Lung (tissue), 12 donors: Measurements from ENCODE around the gene UNC93B1. TPM values are rescaled to one million over a fixed set of nuclear protein-coding genes. Genes with fewer than 3 reads are reported as not detected.

Source experiments
- ATAC-seq: fragments of 200-7000 bp; cut with Tn5 transposase; one replicate; pipeline ENCODE4 v1.9.1; 2020; ENCODE audit warnings: moderate number of reproducible peaks; ENCODE audit not compliant: insufficient read depth, low FRiP score
- DNase-seq, 3 donors: peaks; one replicate each; pipeline ENCODE4 v3.0.0-alpha.2; 2013 to 2017
- H3K27ac ChIP-seq, 2 donors: one replicate each; pipeline ENCODE4 v1.5.1; 2013; ENCODE audit warnings: mild to moderate bottlenecking in 2 of 2, moderate library complexity in 2 of 2, control low read depth in 1 of 2, inconsistent platforms in 1 of 2, low read depth in 1 of 2, low read length in 1 of 2
- H3K27me3 ChIP-seq, 3 donors: one replicate each; pipeline ENCODE4 v1.5.1; 2013; ENCODE audit warnings: low read length in 2 of 3; ENCODE audit not compliant: control insufficient read depth in 3 of 3, insufficient read depth in 3 of 3
- H3K36me3 ChIP-seq, 4 donors: one replicate each; pipeline ENCODE4 v1.5.1; 2013; ENCODE audit warnings: low read length in 4 of 4, mild to moderate bottlenecking in 1 of 4, moderate library complexity in 1 of 4; ENCODE audit not compliant: control insufficient read depth in 4 of 4, insufficient read depth in 4 of 4
- H3K4me1 ChIP-seq, 5 donors: one replicate each; pipeline ENCODE4 v1.5.1; 2013; ENCODE audit warnings: low read length in 5 of 5, mild to moderate bottlenecking in 2 of 5, moderate library complexity in 1 of 5; ENCODE audit not compliant: control insufficient read depth in 5 of 5, insufficient read depth in 5 of 5
- H3K4me3 ChIP-seq: one replicate; pipeline ENCODE4 v1.5.1; 2013; ENCODE audit warnings: mild to moderate bottlenecking, control low read depth, moderate library complexity
- H3K9ac ChIP-seq, 2 donors: one replicate each; pipeline ENCODE4 v1.5.1; 2013; ENCODE audit warnings: low read length in 2 of 2, control low read depth in 1 of 2; ENCODE audit not compliant: insufficient read depth in 1 of 2
- H3K9me3 ChIP-seq, 4 donors: one replicate each; pipeline ENCODE4 v1.5.1; 2013; ENCODE audit warnings: low read length in 3 of 4, mild to moderate bottlenecking in 1 of 4, moderate library complexity in 1 of 4; ENCODE audit not compliant: control insufficient read depth in 4 of 4, insufficient read depth in 3 of 4
- WGBS, 2 donors: extraction: QIAGEN DNeasy Blood & Tissue Kit; methylation state at CpG; one replicate each; pipeline ENCODE4 v1.1.7; 2013; 5-methylcytosine and 5-hydroxymethylcytosine counted together
- polyA plus RNA-seq, 2 donors: library from polyadenylated mRNA; stranded (reverse); fragments of 200-250 nt; gene quantifications; one replicate each; pipeline ENCODE4 v1.2.1, GENCODE V29; 2013
- total RNA-seq, 2 donors: library from RNA; depleted of rRNA in 1 of 2; stranded (reverse); fragments of >200 nt in 1 of 2; gene quantifications; one replicate each; pipeline ENCODE4 v1.2.1, GENCODE V29; 2014 to 2021
- TF ChIP-seq, protein P1 (sequence below): IDR thresholded peaks from 2 replicates; pipeline ENCODE4 v1.5.1; 2012; ENCODE audit warnings: mild to moderate bottlenecking; ENCODE audit errors: control extremely low read depth, extremely low read depth
- donor health status: control.
- donor health status: control.
- donor health status: Bipolar disorder and iron deficiency.
- donor health status: healthy.
- donor health status: DM: yes; HTN: yes; CAD: no.

UNC93B1 gene
- total and polyA plus RNA-seq, 4 donors: 44.3 to 124 (median 87.8) TPM

DNA sequence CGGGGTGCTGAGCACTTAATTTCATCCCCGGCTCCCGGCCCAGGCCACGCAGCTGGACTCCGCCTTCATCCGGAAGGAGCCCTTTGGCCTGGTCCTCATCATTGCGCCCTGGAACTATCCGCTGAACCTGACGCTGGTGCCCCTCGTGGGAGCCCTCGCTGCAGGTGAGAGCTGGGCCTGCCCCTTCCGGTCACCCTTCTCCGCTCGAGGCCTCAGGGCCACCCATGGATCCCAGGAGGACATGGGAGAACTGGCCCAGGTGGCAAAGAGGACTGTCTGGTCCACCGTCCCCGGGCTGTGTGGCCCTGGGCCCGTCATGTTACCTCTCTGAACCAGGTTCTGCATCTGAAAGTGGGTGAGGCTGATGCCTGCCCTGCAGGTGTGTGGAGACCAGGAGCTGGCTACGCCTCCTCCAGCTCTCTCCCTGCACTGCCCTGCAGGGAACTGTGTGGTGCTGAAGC lies 14.9 kb upstream of the UNC93B1 start:
- Histone ChIP-seq H3K4me3 (no peak overlapping the region), H3K27me3 (no peaks in the 10 kb centered on the region), H3K4me1 (peaks cover 0 to 17% (median 11%) of the 10 kb centered on the region in 5 donors), H3K36me3 (peaks cover 0 to 11% (median 0%) of the 10 kb centered on the region in 4 donors), H3K9me3 (no peaks in the 10 kb centered on the region), H3K9ac (no peak overlapping the region), H3K27ac (no peak overlapping the region)
- TF ChIP-seq, protein P1, sequence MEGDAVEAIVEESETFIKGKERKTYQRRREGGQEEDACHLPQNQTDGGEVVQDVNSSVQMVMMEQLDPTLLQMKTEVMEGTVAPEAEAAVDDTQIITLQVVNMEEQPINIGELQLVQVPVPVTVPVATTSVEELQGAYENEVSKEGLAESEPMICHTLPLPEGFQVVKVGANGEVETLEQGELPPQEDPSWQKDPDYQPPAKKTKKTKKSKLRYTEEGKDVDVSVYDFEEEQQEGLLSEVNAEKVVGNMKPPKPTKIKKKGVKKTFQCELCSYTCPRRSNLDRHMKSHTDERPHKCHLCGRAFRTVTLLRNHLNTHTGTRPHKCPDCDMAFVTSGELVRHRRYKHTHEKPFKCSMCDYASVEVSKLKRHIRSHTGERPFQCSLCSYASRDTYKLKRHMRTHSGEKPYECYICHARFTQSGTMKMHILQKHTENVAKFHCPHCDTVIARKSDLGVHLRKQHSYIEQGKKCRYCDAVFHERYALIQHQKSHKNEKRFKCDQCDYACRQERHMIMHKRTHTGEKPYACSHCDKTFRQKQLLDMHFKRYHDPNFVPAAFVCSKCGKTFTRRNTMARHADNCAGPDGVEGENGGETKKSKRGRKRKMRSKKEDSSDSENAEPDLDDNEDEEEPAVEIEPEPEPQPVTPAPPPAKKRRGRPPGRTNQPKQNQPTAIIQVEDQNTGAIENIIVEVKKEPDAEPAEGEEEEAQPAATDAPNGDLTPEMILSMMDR: no peak
- ATAC-seq: no peak
- WGBS, 2 donors: 91 to 93% methylated on average over 18 of the region's 18 CpGs
- no peak for DNase-seq

DNA sequence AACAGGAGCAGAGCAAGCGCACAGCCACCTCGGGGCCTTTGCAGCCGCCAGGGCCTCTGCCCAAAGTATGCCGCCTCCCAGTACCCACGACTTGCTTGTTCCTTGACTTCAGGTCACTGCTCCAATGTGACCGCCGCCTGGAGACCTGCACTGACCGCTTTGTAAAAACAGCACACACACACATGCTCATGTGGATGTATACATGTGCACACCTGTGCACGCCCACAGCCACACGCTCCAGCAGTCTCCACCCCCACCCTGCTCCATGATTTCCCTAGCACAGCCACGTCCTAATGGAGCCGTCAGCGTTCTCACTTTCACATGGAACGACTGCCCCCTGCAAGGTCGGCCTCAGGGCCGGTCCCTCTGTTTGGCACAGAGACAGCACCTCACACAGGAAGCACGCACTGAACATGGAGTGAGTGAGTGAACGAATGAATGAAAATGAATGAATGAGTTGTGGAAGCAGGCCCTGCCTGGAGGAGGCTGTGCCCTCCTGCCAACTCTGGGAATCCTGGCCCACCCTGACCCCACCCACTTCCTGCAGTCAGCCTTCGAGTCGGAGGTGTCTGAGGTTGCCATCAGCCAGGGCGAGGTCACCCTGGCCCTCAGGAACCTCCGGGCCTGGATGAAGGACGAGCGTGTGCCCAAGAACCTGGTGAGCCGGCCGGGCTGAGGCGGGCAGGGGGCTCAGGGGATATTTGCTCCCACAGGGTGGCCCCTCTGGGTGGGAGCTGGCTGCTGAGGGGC lies 14.3 kb upstream of the UNC93B1 start:
- DNase-seq (no peak), ATAC-seq (no peak)
- H3K27me3 ChIP-seq: no peaks in the 10 kb centered on the region
- peaks cover 0 to 11% (median 0%) of the 10 kb centered on the region in 4 donors for H3K36me3 ChIP-seq
- TF ChIP-seq, protein P1: no peak
- H3K4me1 ChIP-seq: peaks cover 0 to 17% (median 11%) of the 10 kb centered on the region in 5 donors
- no peaks in the 10 kb centered on the region for H3K9me3 ChIP-seq
- WGBS, 2 donors: 76 to 84% methylated on average over 27 of the region's 27 CpGs
- H3K9ac ChIP-seq: no peak overlapping the region
- H3K4me3 ChIP-seq: no peak overlapping the region
- H3K27ac ChIP-seq: no peak overlapping the region

DNA sequence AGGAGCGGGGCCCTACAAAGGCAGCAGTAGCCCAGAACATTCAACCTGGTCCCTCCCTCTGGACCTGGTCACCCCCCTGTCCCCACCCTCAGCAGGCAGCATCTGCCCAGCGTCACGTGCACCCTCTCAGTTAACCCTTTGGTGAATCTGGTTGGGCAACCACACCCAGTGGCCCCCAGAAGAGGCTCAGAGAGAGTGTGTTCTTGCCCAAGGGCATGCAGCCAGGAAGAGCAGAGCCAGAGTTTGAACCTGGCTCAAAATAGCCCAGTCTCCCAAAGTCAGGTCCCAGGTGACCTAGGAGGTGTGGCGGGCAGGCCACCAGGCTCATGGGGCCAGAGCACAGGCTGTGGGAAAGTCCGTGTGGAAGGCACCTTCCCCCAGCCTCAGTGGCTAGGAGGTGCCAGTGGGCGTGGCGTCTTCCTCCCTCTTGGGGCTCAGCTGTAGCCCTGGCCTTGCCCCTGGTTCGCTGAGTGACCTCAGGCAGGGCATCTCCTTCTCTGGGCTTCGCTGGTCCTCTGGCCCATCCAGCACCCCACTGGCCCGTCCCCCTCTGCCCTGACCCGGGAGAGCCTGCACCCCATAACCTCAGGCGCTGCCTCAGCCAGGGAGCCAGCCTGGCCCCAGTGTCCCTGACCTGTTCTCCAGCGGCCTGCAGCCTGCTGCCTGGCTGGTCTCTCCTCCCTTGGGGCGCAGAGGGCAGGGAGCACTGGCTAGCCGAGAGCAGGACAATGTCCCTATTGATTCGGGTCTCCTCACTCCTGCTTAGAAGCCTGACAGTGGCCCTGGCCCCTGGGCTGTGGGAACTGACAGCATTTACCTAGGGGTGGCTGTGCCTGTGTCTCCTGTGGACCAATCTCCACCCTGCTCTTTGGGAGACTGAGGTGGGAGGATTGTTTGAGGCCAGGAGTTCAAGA lies 13.3 kb upstream of the UNC93B1 start:
- Histone ChIP-seq H3K9me3 (no peaks in the 10 kb centered on the region), H3K27me3 (no peaks in the 10 kb centered on the region), H3K9ac (no peak overlapping the region), H3K27ac (peak overlapping the region in 1 of 2 donors; percentile 27), H3K4me1 (peaks cover 0 to 25% (median 11%) of the 10 kb centered on the region in 5 donors), H3K4me3 (no peak overlapping the region), H3K36me3 (peaks cover 0 to 7% (median 0%) of the 10 kb centered on the region in 4 donors)
- no peak for ATAC-seq
- TF ChIP-seq, protein P1: no peak
- no peak for DNase-seq
- WGBS, 2 donors: 69 to 74% methylated on average over 16 of the region's 16 CpGs
